ENCODE results near the gene ZNF460.
"Not testable (repeated sequence)": the region's sequence is repeated elsewhere in the genome, so short reads cannot be mapped to it uniquely, and the experiment has no call there.

Gene ZNF460

GRCh38 chr19:57280165-57280961, at the start of gene ZNF460:
ZNF460 (plus strand) TSS chr19:57280485; CDS start chr19:57280807, 322 bp downstream.
- DNase-seq (ENCODE audit: low spot score), result peak; percentile 97

- DNase-seq (ENCODE audit: low spot score), result no peak
Measured at GRCh38 chr19:57231686-57232085, 48.6 kb upstream of the ZNF460 start.

GRCh38 chr19:57233207-57233606, 47.1 kb upstream of the ZNF460 start:
- DNase-seq (ENCODE audit: low spot score), result no peak

- no peak for DNase-seq (ENCODE audit: low spot score)
Measured at GRCh38 chr19:57239982-57240310, 40.3 kb upstream of the ZNF460 start.

GRCh38 chr19:57240311-57241090, 39.8 kb upstream of the ZNF460 start, which contains the start of gene ZNF805:
ZNF805 (plus strand) TSS chr19:57240632; CDS start chr19:57240892, 260 bp downstream.
- peak; percentile 83 for DNase-seq (ENCODE audit: low spot score)

- DNase-seq (ENCODE audit: low spot score), result no peak
Measured at GRCh38 chr19:57241176-57241575, 39.1 kb upstream of the ZNF460 start.

- DNase-seq (ENCODE audit: low spot score), result no peak
Measured at GRCh38 chr19:57242821-57243220, 37.5 kb upstream of the ZNF460 start.

- no peak for DNase-seq (ENCODE audit: low spot score)
Measured at GRCh38 chr19:57244513-57244912, 35.8 kb upstream of the ZNF460 start.

- DNase-seq (ENCODE audit: low spot score), result no peak
Measured at GRCh38 chr19:57245066-57245465, 35.2 kb upstream of the ZNF460 start.

GRCh38 chr19:57245959-57246358, 34.3 kb upstream of the ZNF460 start:
- no peak for DNase-seq (ENCODE audit: low spot score)

GRCh38 chr19:57248646-57249045, 31.6 kb upstream of the ZNF460 start:
- DNase-seq (ENCODE audit: low spot score), result no peak

GRCh38 chr19:57249329-57249728, 31.0 kb upstream of the ZNF460 start:
- DNase-seq (ENCODE audit: low spot score), result no peak

GRCh38 chr19:57253767-57254166, 26.5 kb upstream of the ZNF460 start:
- DNase-seq (ENCODE audit: low spot score), result not testable (repeated sequence)

- no peak for DNase-seq (ENCODE audit: low spot score)
Measured at GRCh38 chr19:57262044-57262443, 18.2 kb upstream of the ZNF460 start.

GRCh38 chr19:57263244-57263741, 17.0 kb upstream of the ZNF460 start:
- no peak for DNase-seq (ENCODE audit: low spot score)

GRCh38 chr19:57267291-57267690, 13.0 kb upstream of the ZNF460 start:
- DNase-seq (ENCODE audit: low spot score), result no peak

GRCh38 chr19:57269515-57270250, 10.6 kb upstream of the ZNF460 start:
- DNase-seq (ENCODE audit: low spot score), result peak; percentile 60

- no peak for DNase-seq (ENCODE audit: low spot score)
Measured at GRCh38 chr19:57271280-57271679, 9.0 kb upstream of the ZNF460 start.

- DNase-seq (ENCODE audit: low spot score), result no peak
Measured at GRCh38 chr19:57273014-57273413, 7.3 kb upstream of the ZNF460 start.

- DNase-seq (ENCODE audit: low spot score), result no peak
Measured at GRCh38 chr19:57276430-57276829, 3.9 kb upstream of the ZNF460 start.

- DNase-seq (ENCODE audit: low spot score), result not testable (repeated sequence)
Measured at GRCh38 chr19:57278481-57278880, 1.8 kb upstream of the ZNF460 start.

GRCh38 chr19:57279418-57280164, 694 bp upstream of the ZNF460 start:
- peak; percentile 93 for DNase-seq (ENCODE audit: low spot score)

All from COLO829 (cell line).